ENCODE results near the gene CLIC4.

GRCh38 chr1:24763671-24764070 lies 18.4 kb downstream of the CLIC4 start:
- TF ChIP-seq CTCF (IDR thresholded peaks at IDR 0.05) (no peak), EP300 (IDR thresholded peaks at IDR 0.05) (no peak)
